Measurements from ENCODE around the gene NANS.

- TF ChIP-seq, protein P1, sequence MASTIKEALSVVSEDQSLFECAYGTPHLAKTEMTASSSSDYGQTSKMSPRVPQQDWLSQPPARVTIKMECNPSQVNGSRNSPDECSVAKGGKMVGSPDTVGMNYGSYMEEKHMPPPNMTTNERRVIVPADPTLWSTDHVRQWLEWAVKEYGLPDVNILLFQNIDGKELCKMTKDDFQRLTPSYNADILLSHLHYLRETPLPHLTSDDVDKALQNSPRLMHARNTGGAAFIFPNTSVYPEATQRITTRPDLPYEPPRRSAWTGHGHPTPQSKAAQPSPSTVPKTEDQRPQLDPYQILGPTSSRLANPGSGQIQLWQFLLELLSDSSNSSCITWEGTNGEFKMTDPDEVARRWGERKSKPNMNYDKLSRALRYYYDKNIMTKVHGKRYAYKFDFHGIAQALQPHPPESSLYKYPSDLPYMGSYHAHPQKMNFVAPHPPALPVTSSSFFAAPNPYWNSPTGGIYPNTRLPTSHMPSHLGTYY (CRISPR knock-in tag; IDR thresholded peaks at IDR 0.05): no peak
- no peak for TF ChIP-seq ZNF317 (CRISPR knock-in tag; IDR thresholded peaks at IDR 0.05; ENCODE audit: borderline replicate concordance, low read depth)
- TF ChIP-seq CTCF (IDR thresholded peaks at IDR 0.05): no peak
- TF ChIP-seq ZBTB21 (CRISPR knock-in tag; IDR thresholded peaks at IDR 0.05; ENCODE audit: borderline replicate concordance): no peak
- TF ChIP-seq ZBTB43 (CRISPR knock-in tag; IDR thresholded peaks at IDR 0.05): no peak
- TF ChIP-seq, protein P2, sequence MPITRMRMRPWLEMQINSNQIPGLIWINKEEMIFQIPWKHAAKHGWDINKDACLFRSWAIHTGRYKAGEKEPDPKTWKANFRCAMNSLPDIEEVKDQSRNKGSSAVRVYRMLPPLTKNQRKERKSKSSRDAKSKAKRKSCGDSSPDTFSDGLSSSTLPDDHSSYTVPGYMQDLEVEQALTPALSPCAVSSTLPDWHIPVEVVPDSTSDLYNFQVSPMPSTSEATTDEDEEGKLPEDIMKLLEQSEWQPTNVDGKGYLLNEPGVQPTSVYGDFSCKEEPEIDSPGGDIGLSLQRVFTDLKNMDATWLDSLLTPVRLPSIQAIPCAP (CRISPR knock-in tag; IDR thresholded peaks at IDR 0.05): no peak
- TF ChIP-seq ETV6 (CRISPR knock-in tag; IDR thresholded peaks at IDR 0.05): no peak
- TF ChIP-seq, protein P3, sequence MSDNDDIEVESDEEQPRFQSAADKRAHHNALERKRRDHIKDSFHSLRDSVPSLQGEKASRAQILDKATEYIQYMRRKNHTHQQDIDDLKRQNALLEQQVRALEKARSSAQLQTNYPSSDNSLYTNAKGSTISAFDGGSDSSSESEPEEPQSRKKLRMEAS (CRISPR knock-in tag; IDR thresholded peaks at IDR 0.05): no peak
- no peak for TF ChIP-seq SMAD4 (CRISPR knock-in tag; IDR thresholded peaks at IDR 0.05)
- TF ChIP-seq ZNF512 (CRISPR knock-in tag; IDR thresholded peaks at IDR 0.05; ENCODE audit: borderline replicate concordance): no peak
Measured at GRCh38 chr9:98019098-98019497, 37.4 kb upstream of the NANS start.
